ENCODE measurements around the gene SETBP1. TPM values are rescaled to one million over a fixed set of nuclear protein-coding genes. Genes with fewer than 3 reads are reported as not detected.

The SETBP1 gene
- polyA plus RNA-seq, 2 donors, result 1.5 to 1.6 TPM

- Histone ChIP-seq H3K27ac (ENCODE audit: low read depth in 2 of 2, low read length in 1 of 2) (peak overlapping the region in 1 of 2 donors; percentile 15), H3K9me3 (ENCODE audit: control insufficient read depth in 2 of 2, insufficient read depth in 1 of 2, low read depth in 1 of 2, low read length in 1 of 2) (no peaks in the 10 kb centered on the region), H3K4me3 (ENCODE audit: low read depth in 1 of 2, low read length in 2 of 2) (no peak overlapping the region), H3K4me1 (ENCODE audit: control insufficient read depth in 2 of 2, insufficient read depth in 2 of 2, low read length in 1 of 2) (peaks cover 2 to 3% of the 10 kb centered on the region in 2 donors), H3K27me3 (ENCODE audit: control insufficient read depth in 1 of 2, insufficient read depth in 2 of 2, low read length in 2 of 2) (no peaks in the 10 kb centered on the region), H3K36me3 (ENCODE audit: control insufficient read depth in 2 of 2, insufficient read depth in 2 of 2, low read length in 1 of 2) (no peaks in the 10 kb centered on the region)
- WGBS, 2 donors, result 52 to 62% methylated on average over 3 of the region's 3 CpGs
These were observed 142.6 kb downstream of the SETBP1 start for GRCh38 chr18:44823286-44823685.

GRCh38 chr18:44823782-44824181, 143.1 kb downstream of the SETBP1 start:
- Histone ChIP-seq H3K4me1 (ENCODE audit: control insufficient read depth in 2 of 2, insufficient read depth in 2 of 2, low read length in 1 of 2) (peaks cover 2 to 3% of the 10 kb centered on the region in 2 donors), H3K36me3 (ENCODE audit: control insufficient read depth in 2 of 2, insufficient read depth in 2 of 2, low read length in 1 of 2) (no peaks in the 10 kb centered on the region), H3K27ac (ENCODE audit: low read depth in 2 of 2, low read length in 1 of 2) (peak overlapping the region in 1 of 2 donors; percentile 45), H3K27me3 (ENCODE audit: control insufficient read depth in 1 of 2, insufficient read depth in 2 of 2, low read length in 2 of 2) (no peaks in the 10 kb centered on the region), H3K9me3 (ENCODE audit: control insufficient read depth in 2 of 2, insufficient read depth in 1 of 2, low read depth in 1 of 2, low read length in 1 of 2) (no peaks in the 10 kb centered on the region), H3K4me3 (ENCODE audit: low read depth in 1 of 2, low read length in 2 of 2) (no peak overlapping the region)

GRCh38 chr18:44824884-44825283, 144.2 kb downstream of the SETBP1 start:
- Histone ChIP-seq H3K27ac (ENCODE audit: low read depth in 2 of 2, low read length in 1 of 2) (no peak overlapping the region), H3K27me3 (ENCODE audit: control insufficient read depth in 1 of 2, insufficient read depth in 2 of 2, low read length in 2 of 2) (no peaks in the 10 kb centered on the region), H3K9me3 (ENCODE audit: control insufficient read depth in 2 of 2, insufficient read depth in 1 of 2, low read depth in 1 of 2, low read length in 1 of 2) (no peaks in the 10 kb centered on the region), H3K4me3 (ENCODE audit: low read depth in 1 of 2, low read length in 2 of 2) (no peak overlapping the region), H3K36me3 (ENCODE audit: control insufficient read depth in 2 of 2, insufficient read depth in 2 of 2, low read length in 1 of 2) (no peaks in the 10 kb centered on the region), H3K4me1 (ENCODE audit: control insufficient read depth in 2 of 2, insufficient read depth in 2 of 2, low read length in 1 of 2) (peaks cover 2 to 3% of the 10 kb centered on the region in 2 donors)
- WGBS, 2 donors, result 70 to 85% methylated on average over 2 of the region's 2 CpGs

GRCh38 chr18:44826418-44827259, 146.0 kb downstream of the SETBP1 start:
- Histone ChIP-seq H3K4me3 (ENCODE audit: low read depth in 1 of 2, low read length in 2 of 2) (no peak overlapping the region), H3K4me1 (ENCODE audit: control insufficient read depth in 2 of 2, insufficient read depth in 2 of 2, low read length in 1 of 2) (peaks cover 0 to 3% of the 10 kb centered on the region in 2 donors), H3K36me3 (ENCODE audit: control insufficient read depth in 2 of 2, insufficient read depth in 2 of 2, low read length in 1 of 2) (no peaks in the 10 kb centered on the region), H3K9me3 (ENCODE audit: control insufficient read depth in 2 of 2, insufficient read depth in 1 of 2, low read depth in 1 of 2, low read length in 1 of 2) (no peaks in the 10 kb centered on the region), H3K27me3 (ENCODE audit: control insufficient read depth in 1 of 2, insufficient read depth in 2 of 2, low read length in 2 of 2) (no peaks in the 10 kb centered on the region), H3K27ac (ENCODE audit: low read depth in 2 of 2, low read length in 1 of 2) (peak overlapping the region; percentile 36 to 72)
- WGBS, 2 donors, result 27 to 31% methylated on average over 5 of the region's 5 CpGs

GRCh38 chr18:44828080-44828479, 147.4 kb downstream of the SETBP1 start:
- H3K4me3 ChIP-seq (ENCODE audit: low read depth in 1 of 2, low read length in 2 of 2), result no peak overlapping the region
- H3K4me1 ChIP-seq (ENCODE audit: control insufficient read depth in 2 of 2, insufficient read depth in 2 of 2, low read length in 1 of 2), result peaks cover 0 to 3% of the 10 kb centered on the region in 2 donors
- WGBS, 2 donors, result 64 to 71% methylated on average over 3 of the region's 3 CpGs
- no peak overlapping the region for H3K27ac ChIP-seq (ENCODE audit: low read depth in 2 of 2, low read length in 1 of 2)
- H3K27me3 ChIP-seq (ENCODE audit: control insufficient read depth in 1 of 2, insufficient read depth in 2 of 2, low read length in 2 of 2), result no peaks in the 10 kb centered on the region
- H3K9me3 ChIP-seq (ENCODE audit: control insufficient read depth in 2 of 2, insufficient read depth in 1 of 2, low read depth in 1 of 2, low read length in 1 of 2), result no peaks in the 10 kb centered on the region
- no peaks in the 10 kb centered on the region for H3K36me3 ChIP-seq (ENCODE audit: control insufficient read depth in 2 of 2, insufficient read depth in 2 of 2, low read length in 1 of 2)

- Histone ChIP-seq H3K27ac (ENCODE audit: low read depth in 2 of 2, low read length in 1 of 2) (no peak overlapping the region), H3K36me3 (ENCODE audit: control insufficient read depth in 2 of 2, insufficient read depth in 2 of 2, low read length in 1 of 2) (no peaks in the 10 kb centered on the region), H3K9me3 (ENCODE audit: control insufficient read depth in 2 of 2, insufficient read depth in 1 of 2, low read depth in 1 of 2, low read length in 1 of 2) (no peaks in the 10 kb centered on the region), H3K4me1 (ENCODE audit: control insufficient read depth in 2 of 2, insufficient read depth in 2 of 2, low read length in 1 of 2) (no peaks in the 10 kb centered on the region), H3K27me3 (ENCODE audit: control insufficient read depth in 1 of 2, insufficient read depth in 2 of 2, low read length in 2 of 2) (no peaks in the 10 kb centered on the region), H3K4me3 (ENCODE audit: low read depth in 1 of 2, low read length in 2 of 2) (no peak overlapping the region)
- WGBS, 2 donors, result 36 to 46% methylated on average over 1 of the region's 1 CpG
These were observed 149.9 kb downstream of the SETBP1 start for GRCh38 chr18:44830581-44830980.

- H3K4me3 ChIP-seq (ENCODE audit: low read depth in 1 of 2, low read length in 2 of 2), result no peak overlapping the region
- 86 to 87% methylated on average over 2 of the region's 2 CpGs for WGBS, 2 donors
- peaks cover 0 to 2% of the 10 kb centered on the region in 2 donors for H3K4me1 ChIP-seq (ENCODE audit: control insufficient read depth in 2 of 2, insufficient read depth in 2 of 2, low read length in 1 of 2)
- H3K36me3 ChIP-seq (ENCODE audit: control insufficient read depth in 2 of 2, insufficient read depth in 2 of 2, low read length in 1 of 2), result no peaks in the 10 kb centered on the region
- no peaks in the 10 kb centered on the region for H3K27me3 ChIP-seq (ENCODE audit: control insufficient read depth in 1 of 2, insufficient read depth in 2 of 2, low read length in 2 of 2)
- H3K27ac ChIP-seq (ENCODE audit: low read depth in 2 of 2, low read length in 1 of 2), result no peak overlapping the region
- no peaks in the 10 kb centered on the region for H3K9me3 ChIP-seq (ENCODE audit: control insufficient read depth in 2 of 2, insufficient read depth in 1 of 2, low read depth in 1 of 2, low read length in 1 of 2)
These were observed 153.1 kb downstream of the SETBP1 start for GRCh38 chr18:44833786-44834185.

GRCh38 chr18:44834867-44835469, 154.3 kb downstream of the SETBP1 start:
- Histone ChIP-seq H3K27ac (ENCODE audit: low read depth in 2 of 2, low read length in 1 of 2) (no peak overlapping the region), H3K27me3 (ENCODE audit: control insufficient read depth in 1 of 2, insufficient read depth in 2 of 2, low read length in 2 of 2) (no peaks in the 10 kb centered on the region), H3K4me1 (ENCODE audit: control insufficient read depth in 2 of 2, insufficient read depth in 2 of 2, low read length in 1 of 2) (peaks cover 0 to 6% of the 10 kb centered on the region in 2 donors), H3K9me3 (ENCODE audit: control insufficient read depth in 2 of 2, insufficient read depth in 1 of 2, low read depth in 1 of 2, low read length in 1 of 2) (no peaks in the 10 kb centered on the region), H3K36me3 (ENCODE audit: control insufficient read depth in 2 of 2, insufficient read depth in 2 of 2, low read length in 1 of 2) (no peaks in the 10 kb centered on the region), H3K4me3 (ENCODE audit: low read depth in 1 of 2, low read length in 2 of 2) (no peak overlapping the region)
- 76 to 83% methylated on average over 5 of the region's 5 CpGs for WGBS, 2 donors

- Histone ChIP-seq H3K9me3 (ENCODE audit: control insufficient read depth in 2 of 2, insufficient read depth in 1 of 2, low read depth in 1 of 2, low read length in 1 of 2) (no peaks in the 10 kb centered on the region), H3K4me1 (ENCODE audit: control insufficient read depth in 2 of 2, insufficient read depth in 2 of 2, low read length in 1 of 2) (peaks cover 0 to 6% of the 10 kb centered on the region in 2 donors), H3K4me3 (ENCODE audit: low read depth in 1 of 2, low read length in 2 of 2) (no peak overlapping the region), H3K27me3 (ENCODE audit: control insufficient read depth in 1 of 2, insufficient read depth in 2 of 2, low read length in 2 of 2) (no peaks in the 10 kb centered on the region), H3K27ac (ENCODE audit: low read depth in 2 of 2, low read length in 1 of 2) (no peak overlapping the region), H3K36me3 (ENCODE audit: control insufficient read depth in 2 of 2, insufficient read depth in 2 of 2, low read length in 1 of 2) (no peaks in the 10 kb centered on the region)
- 31 to 37% methylated on average over 6 of the region's 6 CpGs for WGBS, 2 donors
These were observed 155.0 kb downstream of the SETBP1 start for GRCh38 chr18:44835703-44836102.
